HepG2 (cell line): ENCODE data around the gene SERPINB11. TPM values are rescaled to one million over a fixed set of nuclear protein-coding genes. Genes with fewer than 3 reads are reported as not detected.

Source experiments
- ATAC-seq: fragments of 200-7000 bp; cut with Tn5 transposase; 3 replicates; pipeline ENCODE4 v1.9.1; 2020; ENCODE audit warnings: mild to moderate bottlenecking, moderate library complexity
- BruUV-seq: library from RNA; stranded (reverse); fragments of 400-500 nt; replicated peaks from 2 replicates; lab custom pipeline; 2021; lab: Mats Ljungman, UMichigan
- CTCF ChIA-PET: fragments of 300-600 bp; formaldehyde crosslinking; extraction: SDS; loops from one replicate; lab custom pipeline; 2021; ENCODE audit warnings: low total read pairs, inconsistent platforms, low intra/inter-chr PET ratio; lab: Yijun Ruan, JAX
- POLR2A ChIA-PET: fragments of 350-600 bp; sonication (Branson Sonifier 250); formaldehyde crosslinking; loops from one replicate; lab custom pipeline; 2020; ENCODE audit warnings: antibody characterized with exemption, inconsistent platforms; lab: Yijun Ruan, JAX
- DNase-seq: peaks from one replicate; pipeline ENCODE4 v3.0.0-alpha.2; 2015; ENCODE audit warnings: low spot score
- FAIRE-seq: peaks from 3 replicates; lab custom pipeline; 2011; peaks lifted over from hg19 to GRCh38; lab: Jason Lieb, UNC
- H2AFZ ChIP-seq: one replicate; pipeline ENCODE4 v1.6.1; 2011; ENCODE audit warnings: low read length, inconsistent platforms
- H3K27ac ChIP-seq: fragments of 300-600 bp; 3 replicates; pipeline ENCODE4 v1.8.0; 2011; ENCODE audit warnings: mixed run types, mild to moderate bottlenecking, mixed read lengths, low read length, inconsistent platforms; ENCODE audit not compliant: insufficient read depth; ENCODE audit errors: extremely low read length
- H3K27me3 ChIP-seq, 2 experiments: fragments of 200-600 bp in 1 of 2; 2 replicates in 1 of 2; 3 replicates in 1 of 2; pipeline versions ENCODE4 v1.6.0 to v1.8.0; 2011; ENCODE audit warnings: low read length in 2 of 2, mild to moderate bottlenecking in 2 of 2, moderate library complexity in 2 of 2, inconsistent platforms in 1 of 2; ENCODE audit not compliant: insufficient read depth in 2 of 2, control insufficient read depth in 1 of 2
- H3K36me3 ChIP-seq, 2 experiments: fragments of 200-600 bp in 1 of 2; replicated peaks in 1 of 2; 2 replicates in 1 of 2; 3 replicates in 1 of 2; pipeline versions ENCODE4 v1.5.1 to v1.8.0; 2011; ENCODE audit warnings: low read length in 2 of 2, inconsistent platforms in 1 of 2; ENCODE audit not compliant: insufficient read depth in 2 of 2, control insufficient read depth in 1 of 2
- H3K4me1 ChIP-seq: 2 replicates; pipeline ENCODE4 v1.5.1; 2012; ENCODE audit warnings: low read length, inconsistent platforms; ENCODE audit not compliant: insufficient read depth
- H3K4me2 ChIP-seq: 2 replicates; pipeline ENCODE4 v1.6.0; 2011; ENCODE audit warnings: low read depth, low read length, inconsistent platforms
- H3K4me3 ChIP-seq, 3 experiments: fragments of 200-600 bp in 1 of 3; sonication (generic), shearing (Covaris generic) in 1 of 3; replicated peaks in 1 of 3; 2 replicates each; pipeline ENCODE4 v1.5.1; 2011 to 2016; ENCODE audit warnings: low read length in 3 of 3, inconsistent platforms in 2 of 3, low read depth in 2 of 3, mild to moderate bottlenecking in 2 of 3, control low read depth in 1 of 3, mixed read lengths in 1 of 3; ENCODE audit not compliant: insufficient read depth in 1 of 3
- H3K79me2 ChIP-seq: one replicate; pipeline ENCODE4 v1.6.1; 2011; ENCODE audit warnings: low read length, inconsistent platforms; ENCODE audit not compliant: insufficient read depth
- H3K9ac ChIP-seq: 2 replicates; pipeline ENCODE4 v1.6.0; 2011; ENCODE audit warnings: mild to moderate bottlenecking, low read depth, low read length, inconsistent platforms; ENCODE audit not compliant: insufficient read depth
- H3K9me3 ChIP-seq: 2 replicates; pipeline ENCODE4 v1.5.1; 2012; ENCODE audit warnings: mild to moderate bottlenecking, low read length
- H4K20me1 ChIP-seq: 2 replicates; pipeline ENCODE4 v1.6.0; 2011; ENCODE audit warnings: inconsistent platforms, mild to moderate bottlenecking, low read length, moderate library complexity; ENCODE audit not compliant: insufficient read depth
- EHMT2 ChIP-seq: fragments of 200-600 bp; sonication (generic); IDR thresholded peaks from 2 replicates; pipeline ENCODE4 v1.7.0; 2017; ENCODE audit warnings: antibody characterized with exemption, low read depth, low read length, borderline replicate concordance
- GMEB2 ChIP-seq: IDR thresholded peaks from 2 replicates; pipeline ENCODE4 v1.6.1; 2016; ENCODE audit warnings: missing biosample characterization, missing genetic modification reagents, low read depth
- HCFC1 ChIP-seq: fragments of 150-350 bp; IDR thresholded peaks from 2 replicates; pipeline ENCODE4 v1.6.1; 2014; ENCODE audit warnings: low read depth, low read length
- HOXD1 ChIP-seq: sonication (generic); formaldehyde crosslinking; IDR thresholded peaks from 2 replicates; pipeline ENCODE4 v1.5.0; 2020; ENCODE audit warnings: missing genetic modification reagents
- NCOA2 ChIP-seq: sonication (generic); formaldehyde crosslinking; IDR thresholded peaks from 2 replicates; pipeline ENCODE4 v1.8.0; 2022; ENCODE audit warnings: inconsistent platforms
- PHB2 ChIP-seq: fragments of 450-650 bp; IDR thresholded peaks from 2 replicates; pipeline ENCODE4 v1.6.1; 2018; ENCODE audit not compliant: partially characterized antibody
- PHF20 ChIP-seq: sonication (generic); formaldehyde crosslinking; IDR thresholded peaks from 2 replicates; pipeline ENCODE4 v1.5.0; 2020; ENCODE audit warnings: mild to moderate bottlenecking, missing genetic modification reagents
- PLRG1 ChIP-seq: fragments of 450-650 bp; conservative IDR thresholded peaks from 2 replicates; pipeline ENCODE4 v1.6.1; 2016
- SALL1 ChIP-seq: sonication (generic); formaldehyde crosslinking; IDR thresholded peaks from 2 replicates; pipeline ENCODE4 v1.8.0; 2022; ENCODE audit warnings: mild to moderate bottlenecking, missing genetic modification reagents
- SNRNP70 ChIP-seq: fragments of 200-400 bp; formaldehyde crosslinking; IDR thresholded peaks from 2 replicates; pipeline ENCODE4 v1.6.1; 2017; ENCODE audit warnings: mild to moderate bottlenecking, low read depth, low read length, moderate library complexity
- TFDP2 ChIP-seq: sonication (generic); formaldehyde crosslinking; IDR thresholded peaks from 2 replicates; pipeline ENCODE4 v1.4.0; 2020; ENCODE audit warnings: missing genetic modification reagents
- ZBTB7B ChIP-seq: sonication (generic); formaldehyde crosslinking; IDR thresholded peaks from 2 replicates; pipeline ENCODE4 v1.4.0; 2020; ENCODE audit warnings: missing genetic modification reagents
- ZNF460 ChIP-seq: sonication (generic); formaldehyde crosslinking; IDR thresholded peaks from 2 replicates; pipeline ENCODE4 v1.5.1; 2020; ENCODE audit warnings: missing genetic modification reagents, mild to moderate bottlenecking, borderline replicate concordance
- ZNF773 ChIP-seq: sonication (generic); formaldehyde crosslinking; IDR thresholded peaks from 2 replicates; pipeline ENCODE4 v1.4.0; 2020; ENCODE audit warnings: missing genetic modification reagents, borderline replicate concordance
- ZNF781 ChIP-seq: sonication (generic); formaldehyde crosslinking; IDR thresholded peaks from 2 replicates; pipeline ENCODE4 v1.5.1; 2020; ENCODE audit warnings: borderline replicate concordance, mild to moderate bottlenecking, missing genetic modification reagents; ENCODE audit errors: not compliant biosample characterization
- ZNF850 ChIP-seq: sonication (generic); formaldehyde crosslinking; conservative IDR thresholded peaks from 2 replicates; pipeline ENCODE4 v1.9.0; 2021; ENCODE audit warnings: mild to moderate bottlenecking, missing genetic modification reagents
- WGBS: methylation state at CpG from one replicate; pipeline ENCODE4 v1.1.6; 2017; ENCODE audit warnings: low lambda C conversion rate; 5-methylcytosine and 5-hydroxymethylcytosine counted together
- in situ Hi-C: cut with HindIII; loops from 2 replicates; pipeline ENCODE4 v1.10.0; 2017; ENCODE audit warnings: low pct_unique_long_range_greater_than_20kb; ENCODE audit not compliant: extremely low pct_ligation_motif_present
- intact Hi-C: fragments of 100-400 bp; cut with micrococcal nuclease; formaldehyde crosslinking; loops from one replicate; pipeline ENCODE4 v1.10.0; 2022; ENCODE audit not compliant: unreplicated experiment
- polyA plus RNA-seq, 8 experiments: library from polyadenylated mRNA; depleted of rRNA in 3 of 8; stranded (reverse) in 7 of 8; unstranded in 1 of 8; fragments of >200 nt; fragmentation: Illumina TruSeq in 4 of 8; extraction: Trizol in 4 of 8; gene quantifications; 2 replicates each; pipeline versions ENCODE4 v1.2.1 to v1.2.3, GENCODE V29; 2011 to 2016; ENCODE audit warnings: low read depth in 4 of 8, missing spikeins in 1 of 8, mixed read lengths in 1 of 8; ENCODE audit not compliant: insufficient read depth in 1 of 8
- total RNA-seq, 5 experiments: library from RNA; depleted of rRNA; stranded (reverse); fragments of >200 nt; fragmentation: Illumina TruSeq; extraction: Trizol; gene quantifications; 2 replicates each; pipeline ENCODE4 v1.2.3, GENCODE V29; 2016; ENCODE audit warnings: low read depth in 1 of 5
- TF ChIP-seq, protein P1 (sequence below), 2 experiments: IDR thresholded peaks; 2 replicates each; pipeline ENCODE4 v1.6.1; 2011 to 2012; ENCODE audit warnings: low read length in 2 of 2, borderline replicate concordance in 1 of 2, low read depth in 1 of 2, mild to moderate bottlenecking in 1 of 2, moderate library complexity in 1 of 2

SERPINB11 gene
- total and polyA plus RNA-seq, 2 of the 13 experiments (the other 11 are each of a cell fraction or from before 2014, with no cell fraction given), result not detected

DNA sequence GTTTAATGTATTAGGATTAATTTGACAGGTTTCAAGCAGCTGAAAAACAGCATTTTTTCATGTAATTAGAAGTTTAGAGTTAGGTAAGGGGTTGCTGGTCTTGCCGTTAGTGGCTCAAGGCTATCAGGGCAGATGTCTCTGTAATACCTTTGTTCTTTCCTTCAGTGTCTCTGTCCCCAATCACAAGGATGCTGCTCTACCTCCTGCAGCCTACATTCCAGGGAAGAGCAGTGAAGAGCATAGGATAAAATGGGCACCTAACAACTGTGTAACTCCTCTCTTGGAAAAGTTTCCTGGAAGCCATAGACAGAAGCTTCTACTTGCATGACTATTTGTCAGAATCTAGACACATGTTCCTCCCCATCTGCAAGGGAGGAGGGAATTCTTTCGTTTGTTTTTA, 63.1 kb downstream of the SERPINB11 start:
- CTCF ChIA-PET, result no interaction called here

More for the DNA sequence above, 63.1 kb downstream of the SERPINB11 start:
- Histone ChIP-seq H3K4me1 (no peaks in the 10 kb centered on the region), H4K20me1 (no peaks in the 10 kb centered on the region), H3K79me2 (no peaks in the 10 kb centered on the region), H3K27ac (no peak overlapping the region), H3K9ac (no peak overlapping the region), H3K4me2 (no peak overlapping the region), H3K36me3 (no peaks in the 10 kb centered on the region), H3K27me3 (no peaks in the 10 kb centered on the region), H3K9me3 (peaks cover 4% of the 10 kb centered on the region; the same call in 1 of the 2 replicates), H3K4me3 (no peak overlapping the region), H2AFZ (no peak overlapping the region)
- no peak for ATAC-seq
- no TSS peak for BruUV-seq
- intact Hi-C loops (no loop called here), in situ Hi-C loops (no loop called here)
- WGBS, result 0% methylated on average over 2 of the region's 2 CpGs
- TF ChIP-seq PLRG1, result no peak
- TF ChIP-seq ZNF850 (CRISPR knock-in tag), result no peak
- TF ChIP-seq ZBTB7B (CRISPR knock-in tag), result no peak
- TF ChIP-seq GMEB2 (CRISPR knock-in tag), result no peak
- no peak for TF ChIP-seq SNRNP70
- no peak for TF ChIP-seq TFDP2 (CRISPR knock-in tag)
- no peak for TF ChIP-seq ZNF773 (CRISPR knock-in tag)
- no peak for TF ChIP-seq HCFC1
- no peak for TF ChIP-seq SALL1
- TF ChIP-seq, protein P1, sequence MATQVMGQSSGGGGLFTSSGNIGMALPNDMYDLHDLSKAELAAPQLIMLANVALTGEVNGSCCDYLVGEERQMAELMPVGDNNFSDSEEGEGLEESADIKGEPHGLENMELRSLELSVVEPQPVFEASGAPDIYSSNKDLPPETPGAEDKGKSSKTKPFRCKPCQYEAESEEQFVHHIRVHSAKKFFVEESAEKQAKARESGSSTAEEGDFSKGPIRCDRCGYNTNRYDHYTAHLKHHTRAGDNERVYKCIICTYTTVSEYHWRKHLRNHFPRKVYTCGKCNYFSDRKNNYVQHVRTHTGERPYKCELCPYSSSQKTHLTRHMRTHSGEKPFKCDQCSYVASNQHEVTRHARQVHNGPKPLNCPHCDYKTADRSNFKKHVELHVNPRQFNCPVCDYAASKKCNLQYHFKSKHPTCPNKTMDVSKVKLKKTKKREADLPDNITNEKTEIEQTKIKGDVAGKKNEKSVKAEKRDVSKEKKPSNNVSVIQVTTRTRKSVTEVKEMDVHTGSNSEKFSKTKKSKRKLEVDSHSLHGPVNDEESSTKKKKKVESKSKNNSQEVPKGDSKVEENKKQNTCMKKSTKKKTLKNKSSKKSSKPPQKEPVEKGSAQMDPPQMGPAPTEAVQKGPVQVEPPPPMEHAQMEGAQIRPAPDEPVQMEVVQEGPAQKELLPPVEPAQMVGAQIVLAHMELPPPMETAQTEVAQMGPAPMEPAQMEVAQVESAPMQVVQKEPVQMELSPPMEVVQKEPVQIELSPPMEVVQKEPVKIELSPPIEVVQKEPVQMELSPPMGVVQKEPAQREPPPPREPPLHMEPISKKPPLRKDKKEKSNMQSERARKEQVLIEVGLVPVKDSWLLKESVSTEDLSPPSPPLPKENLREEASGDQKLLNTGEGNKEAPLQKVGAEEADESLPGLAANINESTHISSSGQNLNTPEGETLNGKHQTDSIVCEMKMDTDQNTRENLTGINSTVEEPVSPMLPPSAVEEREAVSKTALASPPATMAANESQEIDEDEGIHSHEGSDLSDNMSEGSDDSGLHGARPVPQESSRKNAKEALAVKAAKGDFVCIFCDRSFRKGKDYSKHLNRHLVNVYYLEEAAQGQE (IDR thresholded peaks at IDR 0.05; ENCODE audit: borderline replicate concordance in 1 of 2, low read depth in 1 of 2, low read length in 2 of 2), result no peak
- no peak for TF ChIP-seq ZNF781 (CRISPR knock-in tag)
- no peak for TF ChIP-seq PHF20 (CRISPR knock-in tag)
- TF ChIP-seq NCOA2 (CRISPR knock-in tag), result no peak
- TF ChIP-seq HOXD1, result no peak
- TF ChIP-seq PHB2, result no peak
- no peak for TF ChIP-seq ZNF460 (CRISPR knock-in tag)
- no peak for TF ChIP-seq EHMT2
- DNase-seq, result no peak
- FAIRE-seq, result no peak
- POLR2A ChIA-PET, result no interaction called here
